ENCODE results near the gene ZBTB26. TPM values are rescaled to one million over a fixed set of nuclear protein-coding genes. Genes with fewer than 3 reads are reported as not detected.
"Not testable (repeated sequence)": the region's sequence is repeated elsewhere in the genome, so short reads cannot be mapped to it uniquely, and the experiment has no call there.

The ZBTB26 gene
- total and polyA plus RNA-seq, 8 donors, result 1.5 to 14.7 (median 6.1) TPM

- Histone ChIP-seq H3K4me3 (no peak overlapping the region), H3K27ac (no peak overlapping the region), H3K9me3 (no peaks in the 10 kb centered on the region), H3K4me1 (peaks cover 0 to 4% (median 0%) of the 10 kb centered on the region in 4 donors), H3K27me3 (no peaks in the 10 kb centered on the region), H3K36me3 (peaks cover 3 to 39% (median 21%) of the 10 kb centered on the region in 4 donors)
- no peak for TF ChIP-seq POLR2AphosphoS5 (IDR thresholded peaks at IDR 0.05)
- no peak for TF ChIP-seq EP300 (IDR thresholded peaks at IDR 0.05)
- no peak for TF ChIP-seq POLR2A (IDR thresholded peaks at IDR 0.05)
- no peak for TF ChIP-seq CTCF (IDR thresholded peaks at IDR 0.05)
- intact Hi-C loops (cut with DNase I; ENCODE audit: low total_unique reads), result no loop called here
- DNase-seq, result no peak
- whole genome bisulfite sequencing, 5 donors, result 86 to 94% (median 89%) methylated on average over 3 of the region's 3 CpGs
These were observed 7.4 kb downstream of the ZBTB26 start for GRCh38 chr9:122923947-122924346.

- WGBS, 5 donors, result 91 to 96% (median 92%) methylated on average over 8 of the region's 8 CpGs
- intact Hi-C loops (cut with DNase I; ENCODE audit: low total_unique reads), result no loop called here
- TF ChIP-seq CTCF (IDR thresholded peaks at IDR 0.05) (no peak), POLR2A (IDR thresholded peaks at IDR 0.05) (no peak), POLR2AphosphoS5 (IDR thresholded peaks at IDR 0.05) (no peak), EP300 (IDR thresholded peaks at IDR 0.05) (no peak)
- Histone ChIP-seq H3K9me3 (no peaks in the 10 kb centered on the region), H3K4me1 (no peaks in the 10 kb centered on the region), H3K27ac (no peak overlapping the region), H3K4me3 (no peak overlapping the region), H3K36me3 (peaks cover 9 to 50% (median 31%) of the 10 kb centered on the region in 4 donors), H3K27me3 (no peaks in the 10 kb centered on the region)
- DNase-seq, result no peak
These were observed 8.6 kb downstream of the ZBTB26 start for GRCh38 chr9:122922713-122923112.

- intact Hi-C loops (cut with DNase I; ENCODE audit: low total_unique reads), result no loop called here
These were observed 13.0 kb downstream of the ZBTB26 start for GRCh38 chr9:122918310-122918709.

GRCh38 chr9:122912964-122913673 is 18.2 kb downstream of the ZBTB26 start, which contains the start of gene ZBTB6:
Gene ZBTB6, minus strand, starts transcription at chr9:122913323. Its CDS starts 1,251 bp downstream, at chr9:122912072.
- peak; percentile 78 to 93 for DNase-seq
- Histone ChIP-seq H3K9me3 (no peaks in the 10 kb centered on the region), H3K4me3 (peak within 1 kb of the TSS; percentile 55 to 87 (median 65)), H3K4me1 (peaks cover 0 to 21% (median 20%) of the 10 kb centered on the region in 4 donors), H3K36me3 (peaks cover 8 to 32% (median 31%) of the 10 kb centered on the region in 4 donors), H3K27me3 (no peaks in the 10 kb centered on the region), H3K27ac (peak within 1 kb of the TSS; percentile 68 to 86 (median 83))
- TF ChIP-seq POLR2A (IDR thresholded peaks at IDR 0.05) (no peak), POLR2AphosphoS5 (IDR thresholded peaks at IDR 0.05) (peak; percentile 47 to 68 (median 55)), EP300 (IDR thresholded peaks at IDR 0.05) (no peak)
- intact Hi-C loops (cut with DNase I; ENCODE audit: low total_unique reads), result no loop called here
- WGBS, 5 donors, result 1 to 2% (median 1%) methylated on average over 35 of the region's 35 CpGs

More at GRCh38 chr9:122918310-122918709, 13.0 kb downstream of the ZBTB26 start:
- TF ChIP-seq EP300 (IDR thresholded peaks at IDR 0.05) (no peak), POLR2A (IDR thresholded peaks at IDR 0.05) (no peak), CTCF (IDR thresholded peaks at IDR 0.05) (no peak), POLR2AphosphoS5 (IDR thresholded peaks at IDR 0.05) (no peak)
- Histone ChIP-seq H3K4me3 (no peak overlapping the region), H3K9me3 (no peaks in the 10 kb centered on the region), H3K27ac (no peak overlapping the region), H3K36me3 (peaks cover 9 to 46% (median 31%) of the 10 kb centered on the region in 4 donors), H3K4me1 (peaks cover 0 to 8% (median 7%) of the 10 kb centered on the region in 4 donors), H3K27me3 (no peaks in the 10 kb centered on the region)
- 85 to 90% (median 90%) methylated on average over 2 of the region's 2 CpGs for WGBS, 5 donors
- no peak for DNase-seq

GRCh38 chr9:122912671-122912963 is 18.7 kb downstream of the ZBTB26 start:
- Histone ChIP-seq H3K27me3 (no peaks in the 10 kb centered on the region), H3K4me3 (peak overlapping the region; percentile 55 to 87 (median 65)), H3K36me3 (peaks cover 8 to 33% (median 26%) of the 10 kb centered on the region in 4 donors), H3K4me1 (peaks cover 0 to 21% (median 20%) of the 10 kb centered on the region in 4 donors), H3K9me3 (no peaks in the 10 kb centered on the region), H3K27ac (peak overlapping the region; percentile 68 to 86 (median 83))
- no peak for DNase-seq
- intact Hi-C loops (cut with DNase I; ENCODE audit: low total_unique reads), result no loop called here
- TF ChIP-seq POLR2AphosphoS5 (IDR thresholded peaks at IDR 0.05) (no peak), POLR2A (IDR thresholded peaks at IDR 0.05) (no peak), EP300 (IDR thresholded peaks at IDR 0.05) (no peak), CTCF (IDR thresholded peaks at IDR 0.05) (no peak)
- 3 to 5% (median 4%) methylated on average over 8 to 9 of the region's 9 CpGs for WGBS, 5 donors

- peaks cover 15 to 37% (median 27%) of the 10 kb centered on the region in 4 donors for H3K4me1 ChIP-seq
- DNase-seq; intact Hi-C loops (cut with DNase I; ENCODE audit: low total_unique reads); H3K27me3 ChIP-seq; H3K4me3 ChIP-seq; H3K9me3 ChIP-seq: not testable (repeated sequence)
- H3K36me3 ChIP-seq, result peaks cover 7 to 28% (median 18%) of the 10 kb centered on the region in 4 donors
- H3K27ac ChIP-seq, result peak overlapping the region in 1 of 5 donors; percentile 97
- WGBS, 5 donors, result 92 to 97% (median 95%) methylated on average over 16 of the region's 16 CpGs
These were observed 25.2 kb downstream of the ZBTB26 start for GRCh38 chr9:122906122-122906521.
